ENCODE results near the gene JADE3. TPM values are rescaled to one million over a fixed set of nuclear protein-coding genes. Genes with fewer than 3 reads are reported as not detected.

The JADE3 gene
- total and polyA plus RNA-seq, 12 donors = 1.6 to 8.7 (median 6.0) TPM

- Histone ChIP-seq H3K4me1 (no peaks in the 10 kb centered on the region), H3K4me3 (no peak overlapping the region), H3K36me3 (peaks cover 0 to 23% (median 0%) of the 10 kb centered on the region in 9 donors), H3K27ac (no peak overlapping the region), H3K27me3 (peaks cover 0 to 51% (median 0%) of the 10 kb centered on the region in 7 donors), H3K9me3 (no peaks in the 10 kb centered on the region)
- ATAC-seq (peak in 1 of 8 donors; percentile 33), DNase-seq (peak in 1 of 2 donors; percentile 32)
- peak; percentile 24 to 73 (median 59) for TF ChIP-seq CTCF (IDR thresholded peaks at IDR 0.05)
- intact Hi-C loops (cut with DNase I) = loop anchor here in 5 of 10 donors (1.0 to 10.0 kb wide), 5 partner anchors 126 to 276 kb away; partner anchors contain the start of gene SLC9A7 (in 3 of the 5)
Measured at GRCh38 chrX:47030339-47030738, 118.1 kb downstream of the JADE3 start.

- Histone ChIP-seq H3K36me3 (no peaks in the 10 kb centered on the region), H3K27ac (no peak overlapping the region), H3K27me3 (peaks cover 0 to 19% (median 0%) of the 10 kb centered on the region in 7 donors), H3K4me1 (no peaks in the 10 kb centered on the region), H3K9me3 (peaks cover 0 to 6% (median 0%) of the 10 kb centered on the region in 11 donors), H3K4me3 (no peak overlapping the region)
- intact Hi-C loops (cut with DNase I) = no loop called here
- WGBS, 2 donors = 46 to 53% methylated on average over 5 of the region's 5 CpGs
- TF ChIP-seq CTCF (IDR thresholded peaks at IDR 0.05) = no peak
- DNase-seq (no peak), ATAC-seq (no peak)
Measured at GRCh38 chrX:47047989-47048388, 135.8 kb downstream of the JADE3 start.

DNA sequence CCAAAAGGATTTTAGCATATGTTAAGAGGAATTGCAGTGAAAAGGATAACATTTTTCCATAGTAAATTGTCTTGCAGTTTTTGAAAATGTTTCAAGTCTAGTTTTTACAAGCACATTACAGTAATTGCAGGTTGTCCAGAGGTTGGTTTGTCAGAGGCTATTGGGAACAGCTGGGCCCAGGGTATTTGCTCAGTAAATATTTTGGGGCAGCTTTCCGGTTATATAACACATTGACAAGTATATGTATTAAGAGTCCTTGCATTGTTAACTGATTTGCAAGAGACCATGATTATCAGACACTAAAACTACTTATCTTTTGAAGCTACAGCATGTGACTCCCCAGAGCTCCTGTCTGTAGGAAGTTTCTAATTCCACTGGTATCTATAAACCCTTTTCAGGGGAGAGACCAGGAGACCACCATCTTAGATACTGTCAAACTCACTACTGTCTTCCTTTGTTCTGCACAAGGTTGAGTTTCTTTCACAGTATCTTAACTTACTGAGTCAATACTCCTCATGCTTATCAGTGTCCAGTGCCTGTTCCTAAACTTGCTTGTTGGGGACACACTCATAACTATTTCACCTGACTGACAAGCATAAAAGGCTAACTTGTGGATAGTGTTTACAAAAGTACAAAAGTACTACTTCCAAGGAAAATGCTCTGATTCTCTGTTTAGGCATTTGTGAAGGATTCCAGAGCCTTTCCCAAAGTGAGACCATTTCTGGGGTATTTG, 147.1 kb downstream of the JADE3 start:
- Histone ChIP-seq H3K9me3 (no peaks in the 10 kb centered on the region), H3K4me3 (no peak overlapping the region), H3K27ac (no peak overlapping the region), H3K4me1 (no peaks in the 10 kb centered on the region), H3K36me3 (peaks cover 0 to 35% (median 0%) of the 10 kb centered on the region in 9 donors), H3K27me3 (peaks cover 0 to 79% (median 0%) of the 10 kb centered on the region in 7 donors)
- DNase-seq = no peak
- ATAC-seq = no peak
- intact Hi-C loops (cut with DNase I) = no loop called here
- 88% methylated on average over 1 of the region's 1 CpG for WGBS, 2 donors
- TF ChIP-seq CTCF (IDR thresholded peaks at IDR 0.05) = no peak

DNA sequence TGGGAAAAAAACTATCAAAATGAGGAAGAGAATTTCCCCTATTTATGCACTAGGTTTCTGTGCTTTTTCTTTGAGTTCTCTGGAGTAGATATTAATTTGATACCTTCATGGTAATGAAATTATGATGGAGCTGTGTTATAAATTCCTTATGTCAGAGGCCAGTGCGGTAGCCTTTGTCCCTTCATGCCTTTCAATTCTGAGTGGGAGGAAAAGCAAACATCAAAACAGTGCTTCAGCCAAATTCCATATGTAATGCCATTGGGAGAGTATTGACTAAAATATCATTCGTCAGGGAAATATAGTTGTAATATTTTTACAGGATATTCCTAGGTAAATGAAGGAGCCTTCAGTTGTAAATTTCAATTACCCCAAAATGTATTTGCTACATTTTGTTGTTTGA, 148.5 kb downstream of the JADE3 start:
- 78 to 90% methylated on average over 2 of the region's 2 CpGs for WGBS, 2 donors
- no peak for TF ChIP-seq CTCF (IDR thresholded peaks at IDR 0.05)
- no peaks in the 10 kb centered on the region for H3K9me3 ChIP-seq
- no peak for DNase-seq
- H3K36me3 ChIP-seq = peaks cover 0 to 22% (median 0%) of the 10 kb centered on the region in 9 donors
- no peak for ATAC-seq
- no peak overlapping the region for H3K27ac ChIP-seq
- H3K4me3 ChIP-seq = no peak overlapping the region
- intact Hi-C loops (cut with DNase I) = no loop called here
- H3K4me1 ChIP-seq = no peaks in the 10 kb centered on the region
- H3K27me3 ChIP-seq = peaks cover 0 to 77% (median 0%) of the 10 kb centered on the region in 7 donors
